IPS-18a (cell line): Measurements from ENCODE around the gene FAM222B.

Source experiments
- H3K27ac ChIP-seq: one replicate; pipeline ENCODE4 v1.5.1; 2013; ENCODE audit warnings: low read length
- H3K27me3 ChIP-seq: one replicate; pipeline ENCODE4 v1.6.1; 2013; ENCODE audit warnings: mild to moderate bottlenecking, low read length; ENCODE audit not compliant: control insufficient read depth, insufficient read depth
- H3K36me3 ChIP-seq: one replicate; pipeline ENCODE4 v1.6.1; 2013; ENCODE audit warnings: low read depth, low read length; ENCODE audit not compliant: control insufficient read depth
- H3K4me1 ChIP-seq: one replicate; pipeline ENCODE4 v1.6.1; 2013; ENCODE audit warnings: low read depth, low read length; ENCODE audit not compliant: control insufficient read depth
- H3K4me3 ChIP-seq: one replicate; pipeline ENCODE4 v1.5.1; 2013; ENCODE audit warnings: low read length
- H3K9ac ChIP-seq: one replicate; pipeline ENCODE4 v1.6.1; 2013; ENCODE audit warnings: mild to moderate bottlenecking, low read length, moderate library complexity
- H3K9me3 ChIP-seq: one replicate; pipeline ENCODE4 v1.6.1; 2013; ENCODE audit warnings: low read depth, low read length; ENCODE audit not compliant: control insufficient read depth

Gene FAM222B

GRCh38 chr17:28747051-28747691 is 95.4 kb downstream of the FAM222B start:
- Histone ChIP-seq H3K27ac (peak overlapping the region; percentile 99), H3K4me3 (peak overlapping the region; percentile 7), H3K27me3 (no peaks in the 10 kb centered on the region), H3K4me1 (peaks cover 25% of the 10 kb centered on the region), H3K9me3 (no peaks in the 10 kb centered on the region), H3K9ac (no peak overlapping the region), H3K36me3 (peaks cover 49% of the 10 kb centered on the region)

DNA sequence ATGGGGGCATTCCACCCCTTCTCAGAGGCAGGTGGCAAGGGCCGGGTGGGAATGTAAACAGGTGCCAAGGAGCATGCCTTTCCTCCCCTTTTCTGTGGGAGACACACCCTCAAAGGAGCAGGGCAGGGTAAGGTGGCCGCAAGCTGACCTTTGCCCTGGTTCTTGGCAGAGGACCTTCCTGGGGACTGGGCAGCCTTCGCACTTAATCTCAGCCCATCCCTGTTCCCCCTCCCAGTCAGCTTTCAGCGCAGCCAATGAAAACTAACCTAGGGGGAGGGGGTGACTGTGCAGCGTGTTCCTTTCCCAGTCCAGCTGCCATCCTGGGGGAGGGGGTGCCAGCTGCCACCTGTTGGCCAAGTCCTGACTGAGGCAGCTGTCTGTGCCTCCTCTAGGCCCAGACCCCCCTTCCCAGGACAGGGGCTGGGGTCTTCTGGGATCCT is 96.0 kb downstream of the FAM222B start:
- Histone ChIP-seq H3K27ac (peak overlapping the region; percentile 99), H3K9ac (peak overlapping the region; percentile 99), H3K4me3 (peak overlapping the region; percentile 99)

DNA sequence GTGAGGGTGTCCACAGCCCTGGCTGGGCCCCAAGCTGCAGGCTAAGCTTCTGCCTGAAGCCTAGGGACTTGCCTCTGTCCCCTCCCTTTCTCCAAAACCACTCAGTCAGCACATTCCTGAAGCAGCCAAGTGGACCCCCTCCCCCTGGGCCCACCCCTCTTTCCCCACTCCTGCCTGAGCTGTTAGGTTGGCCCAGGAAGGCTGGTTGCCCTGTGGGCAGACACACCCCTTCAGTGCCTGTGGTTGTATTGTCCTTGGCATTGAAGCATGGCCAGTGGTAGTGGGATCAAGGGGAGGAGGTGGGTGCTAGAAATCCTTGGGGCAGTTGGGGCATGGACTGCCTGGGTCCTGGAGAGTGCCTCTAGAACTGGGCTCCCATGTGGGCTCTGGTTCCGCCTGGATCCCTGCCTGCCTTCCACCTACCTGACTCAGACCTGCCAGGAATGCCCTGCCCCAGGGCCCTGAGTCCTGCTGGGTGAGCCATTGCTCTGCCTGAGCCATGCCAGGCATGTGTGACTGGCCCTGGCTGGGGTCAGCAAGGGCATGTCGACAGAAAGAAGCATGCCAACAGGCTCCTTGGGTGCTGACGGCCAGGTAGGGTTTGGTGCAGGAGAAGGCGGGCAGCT is 96.7 kb downstream of the FAM222B start:
- Histone ChIP-seq H3K4me3 (peak overlapping the region; percentile 99), H3K36me3 (peaks cover 42% of the 10 kb centered on the region), H3K9ac (peak overlapping the region; percentile 99), H3K27me3 (no peaks in the 10 kb centered on the region), H3K9me3 (no peaks in the 10 kb centered on the region), H3K27ac (peak overlapping the region; percentile 99), H3K4me1 (peaks cover 25% of the 10 kb centered on the region)

More for the DNA sequence above, 96.0 kb downstream of the FAM222B start:
- Histone ChIP-seq H3K36me3 (peaks cover 46% of the 10 kb centered on the region), H3K27me3 (no peaks in the 10 kb centered on the region), H3K9me3 (no peaks in the 10 kb centered on the region), H3K4me1 (peaks cover 25% of the 10 kb centered on the region)

- Histone ChIP-seq H3K27me3 (no peaks in the 10 kb centered on the region), H3K36me3 (peaks cover 35% of the 10 kb centered on the region), H3K4me3 (peak overlapping the region; percentile 99), H3K9ac (peak overlapping the region; percentile 99), H3K4me1 (peaks cover 21% of the 10 kb centered on the region), H3K27ac (peak overlapping the region; percentile 99), H3K9me3 (no peaks in the 10 kb centered on the region)
Measured at GRCh38 chr17:28744972-28745785, 97.4 kb downstream of the FAM222B start.

DNA sequence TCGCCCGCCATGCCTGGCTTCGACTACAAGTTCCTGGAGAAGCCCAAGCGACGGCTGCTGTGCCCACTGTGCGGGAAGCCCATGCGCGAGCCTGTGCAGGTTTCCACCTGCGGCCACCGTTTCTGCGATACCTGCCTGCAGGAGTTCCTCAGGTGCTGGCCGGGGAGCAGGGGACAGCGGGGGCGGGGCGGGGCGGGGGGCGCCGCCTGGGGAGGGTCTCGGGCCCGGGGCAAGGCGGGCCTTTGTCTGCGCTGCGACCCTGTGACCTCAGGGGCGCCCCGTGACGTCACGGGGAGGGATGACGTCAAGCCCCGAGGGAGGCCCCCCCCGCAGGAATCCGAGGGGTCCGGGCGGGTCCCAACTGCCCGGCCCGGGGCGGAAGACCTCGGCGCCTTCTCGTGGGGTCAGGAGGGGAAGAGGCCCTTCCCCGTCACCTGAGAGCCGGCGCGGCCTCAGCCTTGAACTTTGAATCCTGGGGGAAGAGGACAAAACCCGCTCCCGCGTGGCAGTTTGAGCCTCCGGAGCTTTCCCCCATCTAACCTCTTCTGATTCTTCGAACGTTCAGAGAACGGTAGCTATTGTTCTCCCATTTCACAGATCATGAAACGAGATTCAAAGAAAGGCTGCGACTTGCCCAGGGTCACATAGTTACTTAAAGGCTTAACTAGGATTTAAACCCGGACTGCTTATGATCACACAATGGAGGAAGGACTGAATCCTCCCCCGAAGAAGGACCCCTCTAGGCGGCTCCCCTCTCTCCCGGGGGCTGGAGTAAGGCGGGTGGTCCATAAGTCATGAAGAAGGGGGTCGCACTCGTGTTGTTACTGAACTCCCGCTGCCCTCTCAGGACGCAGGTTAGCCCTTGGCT is 98.3 kb downstream of the FAM222B start:
- peak overlapping the region; percentile 99 for H3K27ac ChIP-seq
- H3K9ac ChIP-seq, result peak overlapping the region; percentile 99
- no peaks in the 10 kb centered on the region for H3K9me3 ChIP-seq
- peaks cover 29% of the 10 kb centered on the region for H3K36me3 ChIP-seq
- H3K4me1 ChIP-seq, result peaks cover 20% of the 10 kb centered on the region
- peak overlapping the region; percentile 99 for H3K4me3 ChIP-seq
- H3K27me3 ChIP-seq, result no peaks in the 10 kb centered on the region

DNA sequence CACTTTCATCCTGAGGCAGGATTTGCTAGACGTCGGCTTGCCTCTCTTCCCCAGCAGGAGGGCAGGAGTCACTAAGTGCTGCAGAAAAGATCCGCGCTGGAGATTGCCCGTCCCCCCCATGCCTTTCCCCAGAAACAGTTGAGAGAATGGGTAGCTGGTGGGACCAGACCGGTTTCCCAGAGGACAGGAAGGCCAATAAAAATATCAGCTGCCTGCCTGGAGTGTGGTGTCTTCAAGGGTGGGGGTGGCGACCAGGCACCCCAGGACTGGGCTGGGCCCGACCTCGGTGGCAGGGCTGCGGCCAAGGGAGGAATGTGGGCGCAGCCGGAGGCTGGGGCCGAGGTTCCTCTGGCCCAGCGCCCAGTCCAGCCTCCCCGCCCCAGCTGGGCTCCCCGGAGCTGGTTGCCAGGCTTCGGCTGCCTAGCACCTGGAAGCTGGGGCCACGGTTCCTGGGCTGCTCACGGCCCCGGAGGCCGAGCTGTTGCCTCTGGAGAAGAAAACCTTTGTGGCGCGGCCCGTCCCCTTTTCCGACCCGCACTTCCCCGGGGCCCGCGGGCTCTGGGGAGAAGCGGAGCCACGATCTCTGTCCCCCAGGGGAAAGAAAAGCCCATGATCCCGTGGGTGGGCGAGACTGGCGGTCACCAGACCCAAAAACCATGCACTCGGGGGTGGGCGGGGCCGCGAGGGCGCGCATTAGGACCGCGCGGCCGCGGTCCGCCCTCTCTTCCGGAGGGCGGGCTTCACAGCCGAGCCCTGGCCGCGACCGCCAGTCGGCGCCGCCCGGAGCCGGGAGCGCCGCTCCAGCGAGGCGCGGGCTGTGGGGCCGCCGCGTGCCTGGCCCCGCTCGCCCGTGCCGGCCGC is 99.1 kb downstream of the FAM222B start, which contains the start of gene TRAF4:
Gene TRAF4, plus strand, starts transcription at position 769 of the 861 bp plus-strand sequence. CDS start 102 bp downstream, outside the sequence.
- Histone ChIP-seq H3K9ac (peak within 1 kb of the TSS; percentile 99), H3K9me3 (no peaks in the 10 kb centered on the region), H3K36me3 (peaks cover 24% of the 10 kb centered on the region), H3K27ac (peak within 1 kb of the TSS; percentile 99), H3K4me1 (peaks cover 20% of the 10 kb centered on the region), H3K4me3 (peak within 1 kb of the TSS; percentile 99), H3K27me3 (no peaks in the 10 kb centered on the region)

GRCh38 chr17:28741358-28742349 is 100.9 kb downstream of the FAM222B start:
- no peak overlapping the region for H3K9ac ChIP-seq

GRCh38 chr17:28740406-28741357 is 101.9 kb downstream of the FAM222B start:
- H3K9me3 ChIP-seq, result no peaks in the 10 kb centered on the region
- no peak overlapping the region for H3K4me3 ChIP-seq
- no peak overlapping the region for H3K9ac ChIP-seq

More at GRCh38 chr17:28741358-28742349, 100.9 kb downstream of the FAM222B start:
- H3K36me3 ChIP-seq, result peaks cover 8% of the 10 kb centered on the region
- H3K4me3 ChIP-seq, result no peak overlapping the region
- no peaks in the 10 kb centered on the region for H3K9me3 ChIP-seq
- peaks cover 12% of the 10 kb centered on the region for H3K4me1 ChIP-seq
- H3K27me3 ChIP-seq, result no peaks in the 10 kb centered on the region
- no peak overlapping the region for H3K27ac ChIP-seq

More at GRCh38 chr17:28740406-28741357, 101.9 kb downstream of the FAM222B start:
- peaks cover 4% of the 10 kb centered on the region for H3K36me3 ChIP-seq
- no peak overlapping the region for H3K27ac ChIP-seq
- no peaks in the 10 kb centered on the region for H3K27me3 ChIP-seq
- H3K4me1 ChIP-seq, result peaks cover 3% of the 10 kb centered on the region
